K562 (cell line): ENCODE measurements around the gene QPRT. TPM values are rescaled to one million over a fixed set of nuclear protein-coding genes. Genes with fewer than 3 reads are reported as not detected.

Source experiments
- ATAC-seq: fragments of 200-7000 bp; cut with Tn5 transposase; 3 replicates; pipeline ENCODE4 v1.9.1; 2020; ENCODE audit warnings: moderate library complexity
- BruUV-seq: library from RNA; stranded (reverse); fragments of 400-500 nt; replicated peaks from 2 replicates; lab custom pipeline; 2021; lab: Mats Ljungman, UMichigan
- CTCF ChIA-PET: fragments of 300-600 bp; formaldehyde crosslinking; extraction: SDS; loops from one replicate; lab custom pipeline; 2021; ENCODE audit warnings: low intra/inter-chr PET ratio; lab: Yijun Ruan, JAX
- POLR2A ChIA-PET: fragments of 300-600, 350-650 bp; sonication (Branson Sonifier 250); formaldehyde crosslinking; extraction: SDS; loops from one replicate; lab custom pipeline; 2021; ENCODE audit warnings: antibody characterized with exemption, inconsistent platforms; lab: Yijun Ruan, JAX
- DNase-seq, 4 experiments: peaks; one replicate each; pipeline versions ENCODE4 v3.0.0 to v3.0.0-alpha.2; 2011 to 2018; ENCODE audit warnings: low spot score in 3 of 4, mixed read lengths in 3 of 4; ENCODE audit errors: extremely low read depth in 1 of 4
- FAIRE-seq: peaks from 2 replicates; lab custom pipeline; 2011; peaks lifted over from hg19 to GRCh38; lab: Jason Lieb, UNC
- H2AFZ ChIP-seq: 2 replicates; pipeline ENCODE4 v1.6.0; 2011; ENCODE audit warnings: low read depth, low read length, control low read depth, inconsistent platforms
- H3K27ac ChIP-seq: fragments of 200-600 bp; 3 replicates; pipeline ENCODE4 v1.8.0; 2011; ENCODE audit warnings: low read depth, mild to moderate bottlenecking, control low read depth, inconsistent platforms, low read length, moderate library complexity, mixed read lengths; ENCODE audit errors: extremely low read depth
- H3K27me3 ChIP-seq, 2 experiments: fragments of 300-600 bp in 1 of 2; 2 replicates in 1 of 2; 3 replicates in 1 of 2; pipeline versions ENCODE4 v1.6.0 to v1.8.0; 2011; ENCODE audit warnings: inconsistent platforms in 2 of 2, low read length in 2 of 2, mild to moderate bottlenecking in 1 of 2, mixed read lengths in 1 of 2, moderate library complexity in 1 of 2; ENCODE audit not compliant: control insufficient read depth in 2 of 2, insufficient read depth in 2 of 2
- H3K36me3 ChIP-seq: fragments of 300-600 bp; 3 replicates; pipeline ENCODE4 v1.8.0; 2011; ENCODE audit warnings: mild to moderate bottlenecking, low read length, inconsistent platforms; ENCODE audit not compliant: control insufficient read depth, insufficient read depth
- H3K4me1 ChIP-seq, 2 experiments: fragments of 200-600 bp in 1 of 2; replicated peaks in 1 of 2; 2 replicates in 1 of 2; 3 replicates in 1 of 2; pipeline versions ENCODE4 v1.5.1 to v1.8.0; 2011; ENCODE audit warnings: inconsistent platforms in 2 of 2, low read length in 2 of 2, mild to moderate bottlenecking in 1 of 2, mixed read lengths in 1 of 2, moderate library complexity in 1 of 2; ENCODE audit not compliant: control insufficient read depth in 2 of 2, insufficient read depth in 2 of 2
- H3K4me2 ChIP-seq: 2 replicates; pipeline ENCODE4 v1.6.1; 2011; ENCODE audit warnings: low read length, control low read depth, inconsistent platforms, mixed read lengths; ENCODE audit not compliant: insufficient read depth
- H3K4me3 ChIP-seq: fragments of 200-600 bp; sonication (generic), shearing (Covaris generic); 2 replicates; pipeline ENCODE4 v1.5.1; 2016; ENCODE audit warnings: control low read depth, inconsistent platforms
- H3K79me2 ChIP-seq: fragments of 200-600 bp; 3 replicates; pipeline ENCODE4 v1.8.0; 2011; ENCODE audit warnings: low read length, inconsistent platforms; ENCODE audit not compliant: control insufficient read depth, insufficient read depth
- H3K9ac ChIP-seq, 2 experiments: 2 replicates each; pipeline versions ENCODE4 v1.6.0 to v1.6.1; 2011; ENCODE audit warnings: low read depth in 2 of 2, low read length in 2 of 2, control low read depth in 1 of 2, inconsistent platforms in 1 of 2, mild to moderate bottlenecking in 1 of 2, mixed read lengths in 1 of 2; ENCODE audit not compliant: insufficient read depth in 1 of 2
- H3K9me1 ChIP-seq: one replicate; pipeline ENCODE4 v1.6.0; 2011; ENCODE audit warnings: inconsistent platforms, mild to moderate bottlenecking, low read length, moderate library complexity; ENCODE audit not compliant: control insufficient read depth, insufficient read depth
- H3K9me3 ChIP-seq: replicated peaks from 2 replicates; pipeline ENCODE4 v1.5.1; 2011; ENCODE audit warnings: low read depth, low read length, inconsistent platforms; ENCODE audit not compliant: control insufficient read depth, insufficient read depth
- H4K20me1 ChIP-seq: replicated peaks from 2 replicates; pipeline ENCODE4 v1.6.1; 2011; ENCODE audit warnings: low read length, inconsistent platforms, mixed read lengths; ENCODE audit not compliant: control insufficient read depth, insufficient read depth
- HMGN3 ChIP-seq: IDR thresholded peaks from 2 replicates; pipeline ENCODE4 v1.6.1; 2011; ENCODE audit warnings: borderline replicate concordance, low read depth, mild to moderate bottlenecking, mixed read lengths, low read length; ENCODE audit not compliant: insufficient read length; ENCODE audit errors: extremely low read depth
- POLR2A ChIP-seq: fragments of 450-650 bp; conservative IDR thresholded peaks from 2 replicates; pipeline ENCODE4 v1.6.1; 2016
- SIN3B ChIP-seq: fragments of 450-650 bp; IDR thresholded peaks from 2 replicates; pipeline ENCODE4 v1.6.1; 2017; ENCODE audit warnings: low read depth, mild to moderate bottlenecking, moderate library complexity
- ZKSCAN3 ChIP-seq: fragments of 250-450 bp; sonication (Bioruptor Pico); IDR thresholded peaks from 2 replicates; pipeline ENCODE4 v1.4.0; 2020
- ZNF274 ChIP-seq: IDR thresholded peaks from 2 replicates; pipeline ENCODE4 v1.6.1; 2011; ENCODE audit warnings: low read depth, mild to moderate bottlenecking, low read length, moderate library complexity, borderline replicate concordance
- ZNF740 ChIP-seq, 3 experiments: fragments of 200-800 bp in 1 of 3; sonication (Bioruptor generic) in 1 of 3; sonication (generic) in 1 of 3; formaldehyde crosslinking in 1 of 3; IDR thresholded peaks; 2 replicates each; pipeline versions ENCODE4 v1.6.1 to v1.8.0; 2016 to 2022; ENCODE audit warnings: mild to moderate bottlenecking in 2 of 3, missing compliant biosample characterization in 2 of 3, missing genetic modification characterization in 2 of 3, missing genetic modification reagents in 1 of 3
- WGBS: fragments of 100-300 bp; shearing (Covaris generic); methylation state at CpG from one replicate; pipeline ENCODE4 v1.1.6; 2016; ENCODE audit warnings: low coverage, mixed read lengths; ENCODE audit not compliant: insufficient coverage; ENCODE audit errors: missing lambda C conversion rate; 5-methylcytosine and 5-hydroxymethylcytosine counted together
- in situ Hi-C: fragments of 300-500 bp; cut with MboI; formaldehyde crosslinking; loops from 4 replicates; pipeline ENCODE4 v1.15.0; 2018; ENCODE audit warnings: inconsistent platforms, mixed read lengths
- intact Hi-C: fragments of 100-400 bp; cut with micrococcal nuclease; formaldehyde crosslinking; loops from 2 replicates; pipeline ENCODE4 v1.14.2; 2022
- polyA plus RNA-seq, 8 experiments: library from polyadenylated mRNA; depleted of rRNA in 4 of 8; stranded (reverse) in 5 of 8; unstranded in 3 of 8; fragments of >200 nt; fragmentation: Nextera tagmentation in 2 of 8; fragmentation: Illumina TruSeq in 1 of 8; extraction: Ambion mirVana in 2 of 8; extraction: Trizol in 1 of 8; gene quantifications; 2 replicates each; pipeline versions ENCODE4 v1.2.1 to v1.2.3, GENCODE V29; 2011 to 2014; ENCODE audit warnings: inconsistent platforms in 1 of 8, missing spikeins in 1 of 8
- total RNA-seq, 7 experiments: library from RNA; depleted of rRNA in 6 of 7; stranded (reverse); fragments of >200 nt in 6 of 7; fragmentation: Illumina TruSeq in 2 of 7; extraction: Trizol in 2 of 7; gene quantifications; 2 replicates each; pipeline versions ENCODE4 v1.2.1 to v1.2.3, GENCODE V29; 2011 to 2021; ENCODE audit warnings: low replicate concordance in 1 of 7

QPRT gene
- total and polyA plus RNA-seq, 9 of the 15 experiments (the other 6 are each of a cell fraction or from before 2014, with no cell fraction given) = 7.7 to 112 (median 64.1) TPM

DNA sequence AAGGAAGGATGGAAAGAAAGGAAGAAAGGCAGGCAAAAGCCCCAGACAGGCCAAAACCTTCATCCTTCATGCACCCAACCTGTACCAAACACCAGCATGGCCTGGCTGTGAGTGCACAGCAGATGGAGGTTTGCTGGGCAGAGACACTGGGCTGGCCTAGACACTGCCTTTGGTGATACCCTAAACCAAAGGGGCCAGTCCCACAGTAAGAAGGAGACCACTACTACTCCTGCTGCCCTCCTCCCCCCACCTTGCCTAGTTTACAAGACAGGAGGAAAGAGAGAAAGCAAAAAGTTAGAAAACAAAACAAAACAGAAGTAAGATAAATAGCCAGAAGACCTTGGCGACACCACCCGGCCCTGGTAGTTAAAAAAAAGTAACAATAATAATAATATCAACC lies 19.1 kb downstream of the QPRT start:
- DNase-seq (no peak), FAIRE-seq (no peak), ATAC-seq (no peak)
- Histone ChIP-seq H3K27ac (no peak overlapping the region), H3K9ac (no peak overlapping the region), H3K4me2 (no peak overlapping the region), H3K36me3 (peaks cover 27% of the 10 kb centered on the region; the same call in 1 of the 3 replicates), H3K79me2 (peaks cover 2% of the 10 kb centered on the region; the same call in 2 of the 3 replicates), H2AFZ (no peak overlapping the region), H3K9me1 (no peaks in the 10 kb centered on the region), H3K27me3 (no peaks in the 10 kb centered on the region), H3K4me3 (no peak overlapping the region), H3K9me3 (no peaks in the 10 kb centered on the region), H4K20me1 (no peaks in the 10 kb centered on the region), H3K4me1 (peaks cover 24 to 32% of the 10 kb centered on the region in 2 experiments)
- in situ Hi-C loops = loop anchor here (10.0 kb wide), 1 partner anchor 327 kb away; the partner anchor contains the start of gene C16orf92
- TF ChIP-seq ZKSCAN3 (CRISPR knock-in tag) (no peak), HMGN3 (no peak), POLR2A (0 out of 2 replicates have a peak, but pooled peaks have one; percentile 21), ZNF274 (no peak), ZNF740 (CRISPR knock-in tag; IDR thresholded peaks at IDR 0.05) (no peak), ZNF740 (tag; IDR thresholded peaks at IDR 0.05) (no peak), SIN3B (no peak)
- POLR2A ChIA-PET = interaction anchor here (0.8 to 1.6 kb wide), 2 partner anchors 19 to 26 kb away, joined by 3 to 9 read pairs; partner anchors contain the start of gene QPRT
- BruUV-seq = TSS peak; percentile 86
- CTCF ChIA-PET = no interaction called here
- 28% methylated on average over 2 of the region's 2 CpGs for WGBS
- intact Hi-C loops = loop anchor here (5.0 kb wide), 1 partner anchor 36 kb away; the partner anchor contains the start of gene SPN
